ENCODE results near the gene ZFTA. TPM values are rescaled to one million over a fixed set of nuclear protein-coding genes. Genes with fewer than 3 reads are reported as not detected.

The ZFTA gene
- total RNA-seq, 4 donors from 2014 or later: 14.7 to 29.7 (median 18.6) TPM

DNA sequence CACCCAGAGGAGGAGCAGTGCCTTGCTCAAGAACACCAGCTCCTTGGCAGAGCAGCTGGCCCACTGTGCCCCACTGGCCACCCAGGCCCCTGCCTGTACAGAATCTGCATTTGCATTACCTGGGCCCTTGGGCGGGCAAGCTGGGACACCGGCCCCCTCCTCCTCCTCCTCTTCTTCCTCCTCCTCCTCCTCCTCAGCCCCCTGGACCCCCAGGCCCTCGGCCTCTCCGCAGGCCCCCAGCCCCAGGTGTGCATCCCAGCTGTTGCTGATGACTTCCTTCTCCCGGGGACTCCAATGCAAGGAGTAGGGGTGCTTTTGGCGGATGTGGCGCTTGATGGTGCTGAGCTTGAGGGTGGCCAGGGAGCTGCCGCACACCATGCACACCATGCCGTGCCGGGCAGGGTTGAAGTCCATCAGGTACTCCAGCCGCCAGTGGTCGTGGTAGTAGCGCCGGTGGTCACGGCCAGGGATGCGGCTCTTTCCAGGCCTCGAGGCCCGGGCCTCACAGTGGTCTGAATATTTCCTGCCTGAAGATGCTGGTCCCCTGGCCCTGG is 2.8 kb downstream of the ZFTA start:
- peak overlapping the region in 1 of 3 donors; percentile 5 for H3K27ac ChIP-seq
- H3K36me3 ChIP-seq: no peaks in the 10 kb centered on the region
- intact Hi-C loops (cut with DNase I): loop anchor here (5.0 to 10.0 kb wide), 2 partner anchors 49 to 177 kb away; partner anchors contain the start of gene SPINDOC
- H3K27me3 ChIP-seq: no peaks in the 10 kb centered on the region
- 69 to 89% methylated on average over 5 to 18 of the region's 18 CpGs for WGBS, 2 donors
- H3K4me3 ChIP-seq (replicated peaks in 1 of 3): no peak overlapping the region
- H3K4me1 ChIP-seq: peaks cover 32 to 54% of the 10 kb centered on the region in 2 donors
- no peak for DNase-seq
- TF ChIP-seq, protein P1, sequence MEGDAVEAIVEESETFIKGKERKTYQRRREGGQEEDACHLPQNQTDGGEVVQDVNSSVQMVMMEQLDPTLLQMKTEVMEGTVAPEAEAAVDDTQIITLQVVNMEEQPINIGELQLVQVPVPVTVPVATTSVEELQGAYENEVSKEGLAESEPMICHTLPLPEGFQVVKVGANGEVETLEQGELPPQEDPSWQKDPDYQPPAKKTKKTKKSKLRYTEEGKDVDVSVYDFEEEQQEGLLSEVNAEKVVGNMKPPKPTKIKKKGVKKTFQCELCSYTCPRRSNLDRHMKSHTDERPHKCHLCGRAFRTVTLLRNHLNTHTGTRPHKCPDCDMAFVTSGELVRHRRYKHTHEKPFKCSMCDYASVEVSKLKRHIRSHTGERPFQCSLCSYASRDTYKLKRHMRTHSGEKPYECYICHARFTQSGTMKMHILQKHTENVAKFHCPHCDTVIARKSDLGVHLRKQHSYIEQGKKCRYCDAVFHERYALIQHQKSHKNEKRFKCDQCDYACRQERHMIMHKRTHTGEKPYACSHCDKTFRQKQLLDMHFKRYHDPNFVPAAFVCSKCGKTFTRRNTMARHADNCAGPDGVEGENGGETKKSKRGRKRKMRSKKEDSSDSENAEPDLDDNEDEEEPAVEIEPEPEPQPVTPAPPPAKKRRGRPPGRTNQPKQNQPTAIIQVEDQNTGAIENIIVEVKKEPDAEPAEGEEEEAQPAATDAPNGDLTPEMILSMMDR (IDR thresholded peaks at IDR 0.05): no peak
- no peak for TF ChIP-seq POLR2A (IDR thresholded peaks at IDR 0.05)
- H3K9me3 ChIP-seq: no peaks in the 10 kb centered on the region

DNA sequence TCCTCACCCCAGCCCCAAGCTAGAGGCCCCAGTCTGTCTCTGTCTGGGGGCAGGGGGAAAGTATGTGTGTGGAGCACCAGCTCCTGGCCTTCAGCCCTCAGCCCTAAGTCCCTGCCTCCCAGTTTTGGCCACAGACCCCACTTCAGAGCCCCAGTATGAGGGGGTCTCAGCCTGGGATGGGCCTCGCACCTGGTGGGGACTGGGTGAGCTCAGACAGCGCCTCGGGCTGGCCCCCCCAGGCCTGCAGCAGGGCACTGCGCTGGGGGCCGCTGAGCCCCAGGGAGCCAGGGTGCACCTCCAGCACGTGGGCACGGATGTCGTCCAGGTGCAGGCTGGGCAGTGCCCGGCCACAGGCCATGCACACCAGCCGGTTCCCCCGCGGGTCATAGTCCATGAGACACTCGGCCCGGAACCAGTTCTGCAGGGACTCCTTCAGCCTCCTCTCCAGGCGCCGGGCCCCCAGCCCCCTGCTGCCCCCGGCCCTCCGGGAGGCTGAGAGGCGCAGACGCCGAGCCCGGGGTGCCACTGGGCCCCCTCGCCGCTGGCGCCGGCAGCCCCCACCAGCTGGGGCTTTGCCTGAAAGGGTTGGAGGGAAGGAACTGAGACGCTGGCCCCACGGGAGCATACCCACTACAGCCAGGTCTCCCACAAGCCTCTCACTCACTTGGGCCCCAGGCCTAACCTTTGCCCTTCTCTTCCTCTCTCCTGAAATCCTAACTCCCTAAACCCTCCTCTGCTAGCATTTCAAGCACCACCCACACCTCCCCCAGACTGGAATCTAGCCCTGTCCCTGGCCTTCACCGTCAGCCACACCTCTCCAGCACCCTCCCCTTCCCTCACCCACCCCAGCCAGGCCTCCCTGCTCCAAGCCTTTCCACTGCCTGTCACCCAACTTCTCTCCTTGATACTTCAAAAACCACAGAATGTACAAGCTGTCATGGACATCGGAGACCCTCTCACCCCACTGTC is 3.6 kb downstream of the ZFTA start:
- peak; percentile 66 to 71 for DNase-seq
- intact Hi-C loops (cut with DNase I): loop anchor here (5.0 to 10.0 kb wide), 2 partner anchors 50 to 177 kb away; partner anchors contain the start of gene SPINDOC
- Histone ChIP-seq H3K36me3 (no peaks in the 10 kb centered on the region), H3K4me3 (replicated peaks in 1 of 3) (no peak overlapping the region), H3K27ac (peak overlapping the region; percentile 5 to 75 (median 14)), H3K9me3 (no peaks in the 10 kb centered on the region), H3K4me1 (peaks cover 30 to 51% of the 10 kb centered on the region in 2 donors), H3K27me3 (no peaks in the 10 kb centered on the region)
- 40 to 47% methylated on average over 5 to 8 of the region's 30 CpGs for WGBS, 2 donors
- no peak for TF ChIP-seq POLR2A (IDR thresholded peaks at IDR 0.05)
- TF ChIP-seq, protein P1 (IDR thresholded peaks at IDR 0.05): no peak

DNA sequence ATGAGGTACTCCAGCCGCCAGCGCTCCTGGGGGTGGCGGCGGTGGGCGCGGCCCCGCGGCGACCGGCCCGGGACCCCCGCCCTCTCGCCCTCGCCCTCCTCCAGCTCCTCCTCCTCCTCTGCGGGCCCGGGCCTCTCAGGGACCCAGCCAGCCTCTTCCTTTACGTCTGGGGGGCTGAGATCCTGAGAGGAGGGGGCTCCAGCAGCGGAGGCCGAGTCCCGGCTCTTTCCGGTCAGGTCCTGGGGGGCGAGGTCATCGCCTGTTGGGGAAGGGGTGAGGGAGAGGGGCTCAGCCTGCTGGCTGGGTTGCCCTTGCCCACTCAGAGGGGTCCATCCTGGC is 4.3 kb downstream of the ZFTA start:
- WGBS, 2 donors: 58% methylated on average over 7 of the region's 23 CpGs; no CpG with 5 or more reads in 1 of the 2 donors
- no peak for TF ChIP-seq POLR2A (IDR thresholded peaks at IDR 0.05)
- TF ChIP-seq, protein P1 (IDR thresholded peaks at IDR 0.05): no peak
- intact Hi-C loops (cut with DNase I): loop anchor here (10.0 kb wide), 1 partner anchor 50 kb away; the partner anchor contains the start of gene SPINDOC
- H3K36me3 ChIP-seq: no peaks in the 10 kb centered on the region
- H3K27me3 ChIP-seq: no peaks in the 10 kb centered on the region
- no peak for DNase-seq
- H3K4me1 ChIP-seq: peaks cover 23 to 51% of the 10 kb centered on the region in 2 donors
- H3K9me3 ChIP-seq: no peaks in the 10 kb centered on the region
- H3K27ac ChIP-seq: peak overlapping the region; percentile 5 to 75 (median 20)
- peak overlapping the region in 1 of 3 donors; percentile 57 for H3K4me3 ChIP-seq (replicated peaks in 1 of 3)

DNA sequence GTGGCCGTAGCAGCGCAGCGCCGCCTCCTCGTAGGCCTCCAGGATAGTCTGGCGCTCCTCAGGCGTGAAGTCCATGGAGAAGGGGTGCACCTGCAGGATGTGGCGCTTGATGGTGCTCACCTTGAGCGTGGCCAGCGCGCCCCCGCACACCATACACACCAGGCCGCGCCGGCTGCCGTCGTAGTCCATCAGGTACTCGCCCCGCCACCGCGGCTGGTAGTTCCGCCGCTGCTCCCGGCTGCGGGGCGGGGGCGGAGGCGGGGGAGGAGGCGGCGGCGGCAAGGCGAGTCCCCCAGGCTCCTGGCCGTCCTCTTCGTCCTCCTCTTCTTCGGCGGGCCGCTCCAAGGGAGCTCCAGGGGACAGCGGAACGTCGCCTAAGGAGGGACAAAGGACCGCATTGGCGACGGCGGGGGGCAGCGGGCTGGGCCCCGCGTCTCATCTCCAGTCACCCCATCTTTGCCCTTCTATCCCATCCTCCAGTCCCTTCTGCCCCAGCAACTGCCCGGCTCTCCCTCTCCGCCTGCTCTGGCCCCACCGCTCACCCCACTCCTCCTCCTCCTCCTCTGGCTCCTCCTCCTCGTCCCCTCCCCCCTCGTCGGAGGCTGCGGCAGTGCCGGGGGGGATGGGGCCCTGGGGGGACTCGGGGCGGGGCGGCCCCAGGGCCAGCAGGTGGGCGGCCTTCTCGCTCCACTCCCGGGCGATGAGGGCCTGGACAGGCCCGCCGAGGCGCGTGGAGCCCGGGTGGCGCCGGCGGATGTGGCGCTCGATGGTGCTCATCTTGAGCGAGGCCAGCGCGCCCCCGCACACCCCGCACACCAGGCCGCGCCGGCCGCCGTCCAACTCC is 4.9 kb downstream of the ZFTA start:
- peaks cover 23 to 51% of the 10 kb centered on the region in 2 donors for H3K4me1 ChIP-seq
- no peaks in the 10 kb centered on the region for H3K9me3 ChIP-seq
- intact Hi-C loops (cut with DNase I): loop anchor here (10.0 kb wide), 1 partner anchor 51 kb away; the partner anchor contains the start of gene SPINDOC
- H3K4me3 ChIP-seq (replicated peaks in 1 of 3): peak overlapping the region in 2 of 3 donors; percentile 19 to 57
- TF ChIP-seq, protein P1 (IDR thresholded peaks at IDR 0.05): no peak
- peak in 1 of 2 donors; percentile 24 for TF ChIP-seq POLR2A (IDR thresholded peaks at IDR 0.05)
- 29 to 34% methylated on average over 39 to 53 of the region's 82 CpGs for WGBS, 2 donors
- peak; percentile 53 to 69 for DNase-seq
- H3K27me3 ChIP-seq: no peaks in the 10 kb centered on the region
- peaks cover 2 to 3% of the 10 kb centered on the region in 2 donors for H3K36me3 ChIP-seq
- peak overlapping the region; percentile 5 to 75 (median 20) for H3K27ac ChIP-seq
